ENCODE measurements around the gene LCE2D. TPM values are rescaled to one million over a fixed set of nuclear protein-coding genes. Genes with fewer than 3 reads are reported as not detected.

Gene LCE2D
- total RNA-seq, 1 experiment from 2014 or later: not detected

GRCh38 chr1:152623203-152623844 is 39.9 kb upstream of the LCE2D start:
- TF ChIP-seq CTCF (IDR thresholded peaks at IDR 0.05; ENCODE audit: unreplicated experiment): peak; percentile 46
- Mint-ChIP-seq H3K4me1 (ENCODE audit: insufficient read depth, unreplicated experiment) (peaks cover 8% of the 10 kb centered on the region), H3K4me3 (ENCODE audit: unreplicated experiment) (no peak overlapping the region), H3K27ac (ENCODE audit: low read depth, unreplicated experiment) (no peak overlapping the region), H3K36me3 (ENCODE audit: insufficient read depth, unreplicated experiment) (no peaks in the 10 kb centered on the region), H3K9me3 (ENCODE audit: unreplicated experiment) (peaks cover 10% of the 10 kb centered on the region), H3K27me3 (ENCODE audit: insufficient read depth, unreplicated experiment) (no peaks in the 10 kb centered on the region)
- no TSS peak for BruUV-seq (replicated peaks)
- POLR2A ChIA-PET: interaction anchor here (0.7 to 1.2 kb wide), 2 partner anchors 9 to 127 kb away, joined by 3 to 5 read pairs; no protein-coding TSS in a partner anchor
- DNase-seq (ENCODE audit: unreplicated experiment): no peak
- intact Hi-C loops (cut with micrococcal nuclease): no loop called here
- CTCF ChIA-PET: interaction anchor here (0.9 to 3.3 kb wide), 4 partner anchors 8 to 409 kb away, joined by 3 to 18 read pairs (median 11); no protein-coding TSS in a partner anchor

GRCh38 chr1:152626744-152627143 is 36.4 kb upstream of the LCE2D start:
- Mint-ChIP-seq H3K27ac (ENCODE audit: low read depth, unreplicated experiment) (no peak overlapping the region), H3K4me3 (ENCODE audit: unreplicated experiment) (no peak overlapping the region), H3K27me3 (ENCODE audit: insufficient read depth, unreplicated experiment) (no peaks in the 10 kb centered on the region), H3K4me1 (ENCODE audit: insufficient read depth, unreplicated experiment) (peaks cover 8% of the 10 kb centered on the region), H3K36me3 (ENCODE audit: insufficient read depth, unreplicated experiment) (no peaks in the 10 kb centered on the region), H3K9me3 (ENCODE audit: unreplicated experiment) (peaks cover 6% of the 10 kb centered on the region)
- POLR2A ChIA-PET: interaction anchor here (0.7 to 1.4 kb wide), 2 partner anchors 10 to 11 kb away, joined by 3 read pairs; no protein-coding TSS in a partner anchor
- CTCF ChIA-PET: interaction anchor here (1.2 to 2.3 kb wide), 2 partner anchors 26 to 27 kb away, joined by 5 to 7 read pairs; no protein-coding TSS in a partner anchor
- DNase-seq (ENCODE audit: unreplicated experiment): peak; percentile 33
- no TSS peak for BruUV-seq (replicated peaks)
- intact Hi-C loops (cut with micrococcal nuclease): no loop called here
- TF ChIP-seq CTCF (IDR thresholded peaks at IDR 0.05; ENCODE audit: unreplicated experiment): no peak

GRCh38 chr1:152630596-152630995 is 32.6 kb upstream of the LCE2D start:
- Mint-ChIP-seq H3K27ac (ENCODE audit: low read depth, unreplicated experiment) (no peak overlapping the region), H3K4me3 (ENCODE audit: unreplicated experiment) (no peak overlapping the region), H3K4me1 (ENCODE audit: insufficient read depth, unreplicated experiment) (no peaks in the 10 kb centered on the region), H3K9me3 (ENCODE audit: unreplicated experiment) (peaks cover 19% of the 10 kb centered on the region), H3K36me3 (ENCODE audit: insufficient read depth, unreplicated experiment) (no peaks in the 10 kb centered on the region), H3K27me3 (ENCODE audit: insufficient read depth, unreplicated experiment) (no peaks in the 10 kb centered on the region)
- intact Hi-C loops (cut with micrococcal nuclease): no loop called here
- no TSS peak for BruUV-seq (replicated peaks)
- ChIA-PET POLR2A (no interaction called here), CTCF (interaction anchor here (0.8 to 5.5 kb wide), 4 partner anchors 8 to 24 kb away, joined by 3 to 29 read pairs (median 5); partner anchors contain the start of gene LCE3A)
- no peak for DNase-seq (ENCODE audit: unreplicated experiment)
- no peak for TF ChIP-seq CTCF (IDR thresholded peaks at IDR 0.05; ENCODE audit: unreplicated experiment)

DNA sequence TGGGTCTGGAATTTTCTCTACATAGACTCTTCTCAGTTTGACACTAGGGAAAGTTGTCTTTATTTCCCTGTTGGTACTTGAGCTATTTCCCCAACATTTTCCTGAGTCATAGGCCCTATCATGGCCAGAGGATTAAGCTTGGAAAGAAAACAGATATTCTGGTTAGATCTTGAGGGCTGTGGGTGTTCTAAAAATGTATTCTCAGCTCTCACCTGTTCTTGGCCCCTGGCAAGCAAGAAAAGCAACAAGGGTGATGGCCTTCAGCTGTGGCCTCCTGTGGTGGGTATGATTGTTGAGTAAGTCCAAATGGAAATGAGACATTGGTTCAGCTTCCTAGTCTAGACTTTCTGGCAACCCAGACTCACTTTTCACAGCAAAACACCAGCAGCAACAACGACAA is 22.8 kb upstream of the LCE2D start:
- CTCF ChIA-PET: interaction anchor here (0.6 to 11.5 kb wide), 9 partner anchors 9 to 583 kb away, joined by 3 to 132 read pairs (median 4); partner anchors contain the start of gene LCE3A
- no peak overlapping the region for H3K4me3 Mint-ChIP-seq (ENCODE audit: unreplicated experiment)
- BruUV-seq (replicated peaks): no TSS peak

More for the DNA sequence above, 22.8 kb upstream of the LCE2D start:
- intact Hi-C loops (cut with micrococcal nuclease): no loop called here
- POLR2A ChIA-PET: interaction anchor here (0.6 to 0.7 kb wide), 2 partner anchors 9 to 10 kb away, joined by 3 to 4 read pairs; no protein-coding TSS in a partner anchor
- H3K27me3 Mint-ChIP-seq (ENCODE audit: insufficient read depth, unreplicated experiment): no peaks in the 10 kb centered on the region
- no peaks in the 10 kb centered on the region for H3K36me3 Mint-ChIP-seq (ENCODE audit: insufficient read depth, unreplicated experiment)
- no peak for DNase-seq (ENCODE audit: unreplicated experiment)
- H3K27ac Mint-ChIP-seq (ENCODE audit: low read depth, unreplicated experiment): no peak overlapping the region
- no peak for TF ChIP-seq CTCF (IDR thresholded peaks at IDR 0.05; ENCODE audit: unreplicated experiment)
- peaks cover 6% of the 10 kb centered on the region for H3K4me1 Mint-ChIP-seq (ENCODE audit: insufficient read depth, unreplicated experiment)
- peaks cover 7% of the 10 kb centered on the region for H3K9me3 Mint-ChIP-seq (ENCODE audit: unreplicated experiment)
